Measurements from ENCODE around the gene LDAH.

GRCh38 chr2:20704886-20705285, 118.0 kb downstream of the LDAH start:
- TF ChIP-seq EZH2 (IDR thresholded peaks at IDR 0.05; ENCODE audit: insufficient read depth, poor library complexity, severe bottlenecking) (no peak), EZH2phosphoT487 (IDR thresholded peaks at IDR 0.05; ENCODE audit: insufficient read depth, low read depth) (no peak)

All from GM23248 (cell line).